Epithelial cell of proximal tubule (primary cell): ENCODE data around the gene CNR1. TPM values are rescaled to one million over a fixed set of nuclear protein-coding genes. Genes with fewer than 3 reads are reported as not detected.

Experiments used
- DNase-seq: peaks from one replicate; pipeline ENCODE4 v3.0.0-alpha.2; 2011; ENCODE audit warnings: low read depth
- H3K4me3 ChIP-seq: 2 replicates; pipeline ENCODE4 v1.5.1; 2011; ENCODE audit warnings: low read depth, mild to moderate bottlenecking, low read length
- total RNA-seq: library from RNA; depleted of rRNA; stranded (reverse); fragments of >200 nt; gene quantifications from 2 replicates; pipeline ENCODE4 v1.2.3, GENCODE V29; 2015
- TF ChIP-seq, protein P1 (sequence below): conservative IDR thresholded peaks from 2 replicates; pipeline ENCODE4 v1.5.1; 2012; ENCODE audit warnings: low read depth, mild to moderate bottlenecking, low read length

CNR1 gene
- total RNA-seq, 1 donor from 2014 or later, result 4.2 TPM

GRCh38 chr6:88134575-88134974 lies 31.6 kb downstream of the CNR1 start:
- no peak for DNase-seq
- H3K4me3 ChIP-seq, result no peak overlapping the region

DNA sequence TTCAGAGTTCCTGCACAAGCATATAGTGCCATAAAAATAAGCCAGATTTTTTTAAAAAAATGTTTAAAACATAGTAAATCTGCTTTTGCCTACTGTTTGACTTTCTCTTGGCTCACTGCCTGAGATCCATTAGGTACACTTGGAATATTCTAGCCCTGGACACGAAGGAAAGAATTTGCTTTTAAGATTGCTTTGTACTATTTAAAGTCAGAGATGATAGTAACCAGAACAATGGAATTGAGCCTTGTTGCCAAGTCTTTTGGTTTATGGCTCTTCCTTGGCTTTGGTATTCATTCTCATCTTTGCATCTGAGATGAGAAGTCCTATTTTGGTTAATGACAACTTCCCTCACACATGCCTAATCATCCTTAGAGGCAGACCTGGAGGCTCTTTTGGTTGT lies 32.4 kb downstream of the CNR1 start:
- no peak for DNase-seq

More at GRCh38 chr6:88134575-88134974, 31.6 kb downstream of the CNR1 start:
- TF ChIP-seq, protein P1, sequence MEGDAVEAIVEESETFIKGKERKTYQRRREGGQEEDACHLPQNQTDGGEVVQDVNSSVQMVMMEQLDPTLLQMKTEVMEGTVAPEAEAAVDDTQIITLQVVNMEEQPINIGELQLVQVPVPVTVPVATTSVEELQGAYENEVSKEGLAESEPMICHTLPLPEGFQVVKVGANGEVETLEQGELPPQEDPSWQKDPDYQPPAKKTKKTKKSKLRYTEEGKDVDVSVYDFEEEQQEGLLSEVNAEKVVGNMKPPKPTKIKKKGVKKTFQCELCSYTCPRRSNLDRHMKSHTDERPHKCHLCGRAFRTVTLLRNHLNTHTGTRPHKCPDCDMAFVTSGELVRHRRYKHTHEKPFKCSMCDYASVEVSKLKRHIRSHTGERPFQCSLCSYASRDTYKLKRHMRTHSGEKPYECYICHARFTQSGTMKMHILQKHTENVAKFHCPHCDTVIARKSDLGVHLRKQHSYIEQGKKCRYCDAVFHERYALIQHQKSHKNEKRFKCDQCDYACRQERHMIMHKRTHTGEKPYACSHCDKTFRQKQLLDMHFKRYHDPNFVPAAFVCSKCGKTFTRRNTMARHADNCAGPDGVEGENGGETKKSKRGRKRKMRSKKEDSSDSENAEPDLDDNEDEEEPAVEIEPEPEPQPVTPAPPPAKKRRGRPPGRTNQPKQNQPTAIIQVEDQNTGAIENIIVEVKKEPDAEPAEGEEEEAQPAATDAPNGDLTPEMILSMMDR, result no peak

GRCh38 chr6:88124925-88125557 lies 41.1 kb downstream of the CNR1 start:
- no peak for DNase-seq
- H3K4me3 ChIP-seq, result no peak overlapping the region
- TF ChIP-seq, protein P1, result no peak

More for the DNA sequence above, 32.4 kb downstream of the CNR1 start:
- no peak overlapping the region for H3K4me3 ChIP-seq
- TF ChIP-seq, protein P1, result no peak

GRCh38 chr6:88120635-88121034 lies 45.5 kb downstream of the CNR1 start:
- TF ChIP-seq, protein P1, result no peak
- no peak for DNase-seq

DNA sequence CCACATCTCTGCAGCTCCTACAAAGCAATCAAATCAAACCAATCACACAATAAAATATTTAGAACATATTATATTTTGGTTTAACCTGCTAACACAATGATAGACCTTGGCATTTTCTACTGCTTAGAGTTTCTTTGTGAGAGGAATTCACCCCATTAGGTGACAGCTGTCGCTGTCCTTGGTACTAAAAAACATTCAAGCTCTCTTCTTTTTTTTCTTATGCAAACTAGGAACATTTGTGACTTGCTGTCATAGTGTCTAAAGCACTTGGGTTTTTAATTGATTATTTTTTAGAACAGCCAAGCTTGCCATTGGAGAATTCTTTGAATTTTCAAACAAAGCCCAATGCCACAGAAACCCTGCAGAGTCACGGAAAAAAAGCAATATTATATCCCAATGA lies 46.4 kb downstream of the CNR1 start:
- H3K4me3 ChIP-seq, result no peak overlapping the region
- TF ChIP-seq, protein P1, result no peak
- no peak for DNase-seq

More at GRCh38 chr6:88120635-88121034, 45.5 kb downstream of the CNR1 start:
- H3K4me3 ChIP-seq, result no peak overlapping the region

DNA sequence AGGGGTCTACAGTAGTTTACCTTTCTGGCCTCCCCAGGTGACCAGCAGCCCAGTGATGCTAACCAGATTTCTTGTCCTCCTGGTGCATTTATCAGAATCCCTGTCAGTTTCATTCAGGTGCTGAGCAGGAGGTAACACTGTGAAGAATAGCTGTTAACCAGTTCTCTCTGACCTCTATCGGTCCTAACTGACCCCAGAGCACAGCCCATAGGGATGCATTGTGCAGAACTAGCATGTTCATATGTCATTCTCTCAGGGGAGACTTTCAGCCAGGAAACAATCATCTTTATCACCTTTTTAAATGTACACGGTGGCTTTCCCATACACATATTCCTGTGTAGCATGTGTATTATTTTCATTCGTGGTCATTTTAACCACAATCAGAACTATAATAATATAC lies 49.9 kb downstream of the CNR1 start:
- TF ChIP-seq, protein P1, result no peak
- DNase-seq, result no peak
- H3K4me3 ChIP-seq, result no peak overlapping the region

DNA sequence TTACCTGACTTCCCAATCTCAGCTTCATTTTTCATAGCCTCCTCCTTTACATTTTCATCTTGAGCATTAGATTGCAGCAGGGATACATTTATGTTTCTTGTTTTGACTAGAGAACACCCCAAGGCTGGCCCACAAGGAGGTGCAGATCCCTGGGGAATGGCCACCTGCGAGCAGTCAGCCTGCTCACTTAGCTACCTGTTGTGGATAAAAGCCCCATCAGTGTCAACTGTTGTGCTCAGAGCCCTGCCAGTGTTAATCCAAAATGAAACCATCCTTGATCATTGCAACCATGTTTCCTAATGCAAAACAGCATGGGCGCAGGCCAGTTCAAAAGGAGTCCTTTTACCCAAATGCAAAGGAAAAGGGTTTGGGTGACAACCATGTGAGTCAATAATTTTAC lies 50.8 kb downstream of the CNR1 start:
- TF ChIP-seq, protein P1, result no peak
- no peak overlapping the region for H3K4me3 ChIP-seq
- no peak for DNase-seq
